CMK (cell line): ENCODE measurements around the gene MOB3A.
A peak's percentile ranks its signal among the peaks of the same experiment; 100 is the strongest.

Source experiments
- DNase-seq: peaks from one replicate; pipeline ENCODE4 v3.0.0-alpha.2; 2010; ENCODE audit warnings: low read depth

Gene MOB3A

GRCh38 chr19:2058570-2059421 lies 37.3 kb downstream of the MOB3A start:
- DNase-seq = no peak

GRCh38 chr19:2057484-2058469 lies 38.3 kb downstream of the MOB3A start:
- DNase-seq = no peak

- DNase-seq = no peak
Measured at GRCh38 chr19:2056837-2057192, 39.3 kb downstream of the MOB3A start.

GRCh38 chr19:2055931-2056836 lies 39.9 kb downstream of the MOB3A start:
- peak; percentile 94 for DNase-seq

- DNase-seq = no peak
Measured at GRCh38 chr19:2054763-2055162, 41.4 kb downstream of the MOB3A start.

GRCh38 chr19:2053601-2054389 lies 42.3 kb downstream of the MOB3A start:
- no peak for DNase-seq

GRCh38 chr19:2051773-2052704 lies 44.1 kb downstream of the MOB3A start:
- DNase-seq = no peak

GRCh38 chr19:2050991-2051772 lies 44.9 kb downstream of the MOB3A start, which contains the start of gene MKNK2:
MKNK2 (minus strand) TSS chr19:2051244; CDS start chr19:2050851, 393 bp downstream.
- no peak for DNase-seq

GRCh38 chr19:2050349-2050990 lies 45.7 kb downstream of the MOB3A start:
- no peak for DNase-seq

GRCh38 chr19:2049741-2050348 lies 46.3 kb downstream of the MOB3A start:
- DNase-seq = no peak

GRCh38 chr19:2048959-2049740 lies 47.0 kb downstream of the MOB3A start:
- DNase-seq = no peak

- no peak for DNase-seq
Measured at GRCh38 chr19:2048104-2048958, 47.8 kb downstream of the MOB3A start.

GRCh38 chr19:2047449-2048103 lies 48.5 kb downstream of the MOB3A start:
- DNase-seq = no peak

- DNase-seq = no peak
Measured at GRCh38 chr19:2047076-2047448, 49.1 kb downstream of the MOB3A start.

GRCh38 chr19:2046046-2046907 lies 49.8 kb downstream of the MOB3A start:
- no peak for DNase-seq
